Measurements from ENCODE around the gene OR6C74.

OR6C74 gene

GRCh38 chr12:55227643-55228042 lies 16.8 kb upstream of the OR6C74 start:
- Histone ChIP-seq H3K4me1 (ENCODE audit: control insufficient read depth, low read length) (no peaks in the 10 kb centered on the region), H3K9me3 (ENCODE audit: control insufficient read depth, insufficient read depth, low read length) (no peaks in the 10 kb centered on the region), H3K9me2 (replicated peaks; ENCODE audit: control insufficient read depth, low read length) (no peaks in the 10 kb centered on the region), H4K20me1 (ENCODE audit: control insufficient read depth, insufficient read depth, low read depth, low read length) (no peaks in the 10 kb centered on the region), H3K36me3 (ENCODE audit: control insufficient read depth, low read length) (no peaks in the 10 kb centered on the region), H3F3A (ENCODE audit: control insufficient read depth, insufficient read depth) (no peaks in the 10 kb centered on the region), H3K79me2 (ENCODE audit: control insufficient read depth, low read length) (no peaks in the 10 kb centered on the region), H3K27ac (ENCODE audit: low read depth, low read length) (no peak overlapping the region), H3K4me2 (ENCODE audit: low read length) (no peak overlapping the region), H3K27me3 (ENCODE audit: control insufficient read depth, low read length) (no peaks in the 10 kb centered on the region), H3K4me3 (ENCODE audit: low read length) (no peak overlapping the region)
- TF ChIP-seq EZH2phosphoT487 (IDR thresholded peaks at IDR 0.05; ENCODE audit: borderline replicate concordance, low read length), result no peak
- TF ChIP-seq CTCF (IDR thresholded peaks at IDR 0.05; ENCODE audit: low read depth, low read length, poor library complexity, severe bottlenecking), result no peak

- H4K20me1 ChIP-seq (ENCODE audit: control insufficient read depth, insufficient read depth, low read depth, low read length), result no peaks in the 10 kb centered on the region
- no peaks in the 10 kb centered on the region for H3K9me2 ChIP-seq (replicated peaks; ENCODE audit: control insufficient read depth, low read length)
- H3K79me2 ChIP-seq (ENCODE audit: control insufficient read depth, low read length), result no peaks in the 10 kb centered on the region
- no peak overlapping the region for H3K27ac ChIP-seq (ENCODE audit: low read depth, low read length)
- no peaks in the 10 kb centered on the region for H3K4me1 ChIP-seq (ENCODE audit: control insufficient read depth, low read length)
- no peaks in the 10 kb centered on the region for H3F3A ChIP-seq (ENCODE audit: control insufficient read depth, insufficient read depth)
- TF ChIP-seq CTCF (IDR thresholded peaks at IDR 0.05; ENCODE audit: low read depth, low read length, poor library complexity, severe bottlenecking) (no peak), EZH2phosphoT487 (IDR thresholded peaks at IDR 0.05; ENCODE audit: borderline replicate concordance, low read length) (no peak)
- H3K4me3 ChIP-seq (ENCODE audit: low read length), result no peak overlapping the region
- no peaks in the 10 kb centered on the region for H3K9me3 ChIP-seq (ENCODE audit: control insufficient read depth, insufficient read depth, low read length)
- H3K36me3 ChIP-seq (ENCODE audit: control insufficient read depth, low read length), result no peaks in the 10 kb centered on the region
- peaks cover 11% of the 10 kb centered on the region for H3K27me3 ChIP-seq (ENCODE audit: control insufficient read depth, low read length)
- H3K4me2 ChIP-seq (ENCODE audit: low read length), result no peak overlapping the region
Observed at GRCh38 chr12:55246159-55246558, 1.8 kb downstream of the OR6C74 start.

- no peak overlapping the region for H3K4me3 ChIP-seq (ENCODE audit: low read length)
- peaks cover 11% of the 10 kb centered on the region for H3K27me3 ChIP-seq (ENCODE audit: control insufficient read depth, low read length)
- no peaks in the 10 kb centered on the region for H3F3A ChIP-seq (ENCODE audit: control insufficient read depth, insufficient read depth)
- TF ChIP-seq CTCF (IDR thresholded peaks at IDR 0.05; ENCODE audit: low read depth, low read length, poor library complexity, severe bottlenecking) (no peak), EZH2phosphoT487 (IDR thresholded peaks at IDR 0.05; ENCODE audit: borderline replicate concordance, low read length) (no peak)
- H4K20me1 ChIP-seq (ENCODE audit: control insufficient read depth, insufficient read depth, low read depth, low read length), result no peaks in the 10 kb centered on the region
- H3K79me2 ChIP-seq (ENCODE audit: control insufficient read depth, low read length), result no peaks in the 10 kb centered on the region
- H3K4me1 ChIP-seq (ENCODE audit: control insufficient read depth, low read length), result no peaks in the 10 kb centered on the region
- H3K4me2 ChIP-seq (ENCODE audit: low read length), result no peak overlapping the region
- H3K36me3 ChIP-seq (ENCODE audit: control insufficient read depth, low read length), result no peaks in the 10 kb centered on the region
- H3K9me3 ChIP-seq (ENCODE audit: control insufficient read depth, insufficient read depth, low read length), result no peaks in the 10 kb centered on the region
- no peak overlapping the region for H3K27ac ChIP-seq (ENCODE audit: low read depth, low read length)
- H3K9me2 ChIP-seq (replicated peaks; ENCODE audit: control insufficient read depth, low read length), result no peaks in the 10 kb centered on the region
Observed at GRCh38 chr12:55250944-55251343, 6.5 kb downstream of the OR6C74 start.

- no peaks in the 10 kb centered on the region for H3K4me1 ChIP-seq (ENCODE audit: control insufficient read depth, low read length)
- H3K4me3 ChIP-seq (ENCODE audit: low read length), result no peak overlapping the region
- no peak overlapping the region for H3K4me2 ChIP-seq (ENCODE audit: low read length)
- H3K9me2 ChIP-seq (replicated peaks; ENCODE audit: control insufficient read depth, low read length), result no peaks in the 10 kb centered on the region
- no peaks in the 10 kb centered on the region for H4K20me1 ChIP-seq (ENCODE audit: control insufficient read depth, insufficient read depth, low read depth, low read length)
- no peaks in the 10 kb centered on the region for H3K79me2 ChIP-seq (ENCODE audit: control insufficient read depth, low read length)
- 0 out of 2 replicates have a peak, but pooled peaks cover 2% of the 10 kb centered on the region for H3K27me3 ChIP-seq (ENCODE audit: control insufficient read depth, low read length)
- H3K27ac ChIP-seq (ENCODE audit: low read depth, low read length), result no peak overlapping the region
- H3F3A ChIP-seq (ENCODE audit: control insufficient read depth, insufficient read depth), result no peaks in the 10 kb centered on the region
- H3K36me3 ChIP-seq (ENCODE audit: control insufficient read depth, low read length), result no peaks in the 10 kb centered on the region
- no peaks in the 10 kb centered on the region for H3K9me3 ChIP-seq (ENCODE audit: control insufficient read depth, insufficient read depth, low read length)
- TF ChIP-seq CTCF (IDR thresholded peaks at IDR 0.05; ENCODE audit: low read depth, low read length, poor library complexity, severe bottlenecking), result no peak
- no peak for TF ChIP-seq EZH2phosphoT487 (IDR thresholded peaks at IDR 0.05; ENCODE audit: borderline replicate concordance, low read length)
Observed at GRCh38 chr12:55253281-55253680, 8.9 kb downstream of the OR6C74 start.
